Thoracic aorta (tissue), 2 donors: ENCODE measurements around the gene IGFBP2. TPM values are rescaled to one million over a fixed set of nuclear protein-coding genes. Genes with fewer than 3 reads are reported as not detected.
A peak's percentile ranks its signal among the peaks of the same experiment; 100 is the strongest.

Experiments used
- ATAC-seq: fragments of 150-250 bp; one replicate; pipeline ENCODE4 v1.8.0; 2017; ENCODE audit warnings: low read depth; ENCODE audit not compliant: insufficient number of reproducible peaks, low FRiP score
- DNase-seq: peaks from one replicate; pipeline ENCODE4 v3.0.0-alpha.2; 2020; ENCODE audit warnings: low spot score
- H3K27ac ChIP-seq, 2 donors: fragments of 200-600 bp; sonication (generic); 1 replicate in 1 of 2; 2 replicates in 1 of 2; pipeline ENCODE4 v1.5.1; 2016; ENCODE audit warnings: mild to moderate bottlenecking in 2 of 2, moderate library complexity in 2 of 2
- H3K27me3 ChIP-seq: fragments of 200-600 bp; sonication (generic); replicated peaks from 2 replicates; pipeline ENCODE4 v1.6.0; 2016; ENCODE audit warnings: mild to moderate bottlenecking; ENCODE audit not compliant: insufficient read depth
- H3K36me3 ChIP-seq: fragments of 200-600 bp; sonication (generic); one replicate; pipeline ENCODE4 v1.5.1; 2016
- H3K4me1 ChIP-seq, 2 donors: fragments of 200-600 bp; sonication (generic); 1 replicate in 1 of 2; 2 replicates in 1 of 2; pipeline versions ENCODE4 v1.5.1 to v1.6.0; 2016; ENCODE audit warnings: low read depth in 2 of 2, mild to moderate bottlenecking in 1 of 2; ENCODE audit not compliant: control insufficient read depth in 1 of 2
- H3K4me3 ChIP-seq: fragments of 200-600 bp; sonication (generic); 2 replicates; pipeline ENCODE4 v1.5.1; 2016; ENCODE audit warnings: mild to moderate bottlenecking
- H3K9me3 ChIP-seq: fragments of 200-600 bp; sonication (generic); 2 replicates; pipeline ENCODE4 v1.5.1; 2016
- total RNA-seq, 2 donors: library from RNA; depleted of rRNA; stranded (reverse); fragments of >200 nt; gene quantifications; one replicate each; pipeline versions ENCODE4 v1.1.0 to v1.2.3, GENCODE V29; 2016
- TF ChIP-seq, protein P1 (sequence below): fragments of 200-600 bp; sonication (generic); IDR thresholded peaks from one replicate; pipeline ENCODE4 v1.5.1; 2019; ENCODE audit warnings: antibody characterized with exemption

The IGFBP2 gene
- total RNA-seq, 2 donors from 2014 or later, result 608 to 2,156 TPM

- Histone ChIP-seq H3K36me3 (peaks cover 22% of the 10 kb centered on the region), H3K27me3 (no peaks in the 10 kb centered on the region), H3K4me1 (peaks cover 0 to 14% of the 10 kb centered on the region in 2 donors), H3K27ac (peak overlapping the region; percentile 32 to 44), H3K9me3 (no peaks in the 10 kb centered on the region), H3K4me3 (no peak overlapping the region)
- ATAC-seq (no peak), DNase-seq (no peak)
- TF ChIP-seq, protein P1, sequence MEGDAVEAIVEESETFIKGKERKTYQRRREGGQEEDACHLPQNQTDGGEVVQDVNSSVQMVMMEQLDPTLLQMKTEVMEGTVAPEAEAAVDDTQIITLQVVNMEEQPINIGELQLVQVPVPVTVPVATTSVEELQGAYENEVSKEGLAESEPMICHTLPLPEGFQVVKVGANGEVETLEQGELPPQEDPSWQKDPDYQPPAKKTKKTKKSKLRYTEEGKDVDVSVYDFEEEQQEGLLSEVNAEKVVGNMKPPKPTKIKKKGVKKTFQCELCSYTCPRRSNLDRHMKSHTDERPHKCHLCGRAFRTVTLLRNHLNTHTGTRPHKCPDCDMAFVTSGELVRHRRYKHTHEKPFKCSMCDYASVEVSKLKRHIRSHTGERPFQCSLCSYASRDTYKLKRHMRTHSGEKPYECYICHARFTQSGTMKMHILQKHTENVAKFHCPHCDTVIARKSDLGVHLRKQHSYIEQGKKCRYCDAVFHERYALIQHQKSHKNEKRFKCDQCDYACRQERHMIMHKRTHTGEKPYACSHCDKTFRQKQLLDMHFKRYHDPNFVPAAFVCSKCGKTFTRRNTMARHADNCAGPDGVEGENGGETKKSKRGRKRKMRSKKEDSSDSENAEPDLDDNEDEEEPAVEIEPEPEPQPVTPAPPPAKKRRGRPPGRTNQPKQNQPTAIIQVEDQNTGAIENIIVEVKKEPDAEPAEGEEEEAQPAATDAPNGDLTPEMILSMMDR, result no peak
Measured at GRCh38 chr2:216671081-216671411, 37.8 kb downstream of the IGFBP2 start.

- Histone ChIP-seq H3K4me1 (peaks cover 0 to 9% of the 10 kb centered on the region in 2 donors), H3K27ac (peak overlapping the region in 1 of 2 donors; percentile 44), H3K27me3 (no peaks in the 10 kb centered on the region), H3K4me3 (no peak overlapping the region), H3K36me3 (peaks cover 24% of the 10 kb centered on the region), H3K9me3 (no peaks in the 10 kb centered on the region)
- DNase-seq, result no peak
- TF ChIP-seq, protein P1, result no peak
- ATAC-seq, result no peak
Measured at GRCh38 chr2:216671791-216672343, 38.6 kb downstream of the IGFBP2 start.

DNA sequence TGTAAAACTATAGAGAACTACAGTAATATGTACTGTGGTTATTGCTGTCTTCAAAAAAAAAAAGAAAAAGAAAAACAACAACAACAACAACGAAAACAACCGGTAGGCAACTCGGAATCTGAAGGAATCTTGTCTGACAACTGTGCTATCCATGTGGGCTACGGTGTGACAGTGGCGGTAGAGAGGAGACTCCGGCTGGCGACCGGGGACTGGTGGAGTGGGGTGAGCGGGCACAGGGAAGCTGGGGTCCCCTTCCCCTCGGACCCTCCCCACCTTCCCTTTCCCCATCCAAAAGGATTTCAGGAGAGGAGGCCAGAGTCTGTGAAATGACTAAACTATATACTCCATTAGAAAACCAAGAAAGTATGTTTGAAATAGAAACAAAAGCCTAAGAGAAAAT is 39.2 kb downstream of the IGFBP2 start:
- DNase-seq, result no peak
- no peak overlapping the region for H3K27ac ChIP-seq
- H3K4me3 ChIP-seq, result no peak overlapping the region
- no peaks in the 10 kb centered on the region for H3K9me3 ChIP-seq
- TF ChIP-seq, protein P1, result no peak
- H3K4me1 ChIP-seq, result peaks cover 0 to 9% of the 10 kb centered on the region in 2 donors
- ATAC-seq, result no peak
- peaks cover 30% of the 10 kb centered on the region for H3K36me3 ChIP-seq
- no peaks in the 10 kb centered on the region for H3K27me3 ChIP-seq

DNA sequence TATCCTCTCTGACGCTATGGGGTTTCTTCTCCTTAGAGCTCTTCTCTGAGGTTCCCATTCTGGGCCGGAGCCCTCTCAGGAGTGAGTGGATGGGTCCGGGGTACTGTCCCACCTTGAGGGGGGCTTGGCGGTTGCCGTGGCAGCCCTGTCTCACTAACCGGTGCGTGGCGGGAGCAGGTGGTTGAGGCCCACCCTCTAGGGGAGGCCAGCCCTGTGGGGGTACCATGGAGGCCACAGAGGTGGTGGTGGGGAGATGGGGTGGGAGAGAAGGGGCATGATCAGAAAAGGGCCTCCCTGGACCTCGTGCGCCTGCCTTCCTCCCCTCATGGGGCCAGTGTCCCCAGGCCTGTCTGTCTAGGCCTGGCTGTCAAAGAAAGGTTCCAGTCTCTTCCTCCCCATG is 39.8 kb downstream of the IGFBP2 start:
- H3K4me1 ChIP-seq, result peaks cover 0 to 9% of the 10 kb centered on the region in 2 donors
- ATAC-seq (no peak), DNase-seq (no peak)
- TF ChIP-seq, protein P1, result no peak
- H3K4me3 ChIP-seq, result no peak overlapping the region
- H3K27ac ChIP-seq, result peak overlapping the region in 1 of 2 donors; percentile 8
- H3K27me3 ChIP-seq, result no peaks in the 10 kb centered on the region
- H3K9me3 ChIP-seq, result no peaks in the 10 kb centered on the region
- H3K36me3 ChIP-seq, result peaks cover 36% of the 10 kb centered on the region

DNA sequence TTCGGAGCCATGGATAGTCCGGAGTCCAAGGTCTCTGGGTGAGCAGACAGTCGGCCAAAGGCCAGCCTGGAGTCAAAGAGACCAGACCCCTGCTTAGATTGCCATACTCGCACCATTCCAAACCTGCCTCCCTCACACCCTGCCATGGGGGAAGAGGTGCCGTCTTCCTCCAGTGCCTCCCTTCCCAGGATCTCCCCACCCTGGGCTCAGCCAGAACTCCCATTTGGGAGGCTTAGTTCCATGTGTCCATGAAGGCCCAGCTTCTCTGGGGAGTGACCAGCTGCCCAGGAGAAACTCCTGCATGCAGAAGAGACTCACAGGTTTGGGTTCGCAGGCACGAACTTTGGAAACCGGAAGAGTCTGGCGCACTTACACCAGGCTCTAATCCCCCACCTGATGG is 40.4 kb downstream of the IGFBP2 start:
- Histone ChIP-seq H3K4me1 (peaks cover 0 to 9% of the 10 kb centered on the region in 2 donors), H3K36me3 (peaks cover 42% of the 10 kb centered on the region), H3K27me3 (no peaks in the 10 kb centered on the region), H3K27ac (no peak overlapping the region), H3K9me3 (no peaks in the 10 kb centered on the region), H3K4me3 (no peak overlapping the region)
- DNase-seq (no peak), ATAC-seq (no peak)
- TF ChIP-seq, protein P1, result no peak
